H9 (cell line): ENCODE results near the gene CREB5. TPM values are rescaled to one million over a fixed set of nuclear protein-coding genes. Genes with fewer than 3 reads are reported as not detected.

ENCODE experiments used
- DNase-seq: peaks from one replicate; pipeline ENCODE4 v3.0.0-alpha.2; 2017
- H2AFZ ChIP-seq: one replicate; pipeline ENCODE4 v1.6.1; 2013; ENCODE audit warnings: mild to moderate bottlenecking, low read length, control low read depth, moderate library complexity
- H2AK5ac ChIP-seq: 2 replicates; pipeline ENCODE4 v1.6.1; 2013; ENCODE audit warnings: low read length, control low read depth, mixed read lengths; ENCODE audit not compliant: insufficient read length
- H2BK120ac ChIP-seq: one replicate; pipeline ENCODE4 v1.6.1; 2013; ENCODE audit warnings: low read depth, mild to moderate bottlenecking, low read length, control low read depth, inconsistent platforms; ENCODE audit not compliant: poor library complexity, severe bottlenecking
- H2BK12ac ChIP-seq: 2 replicates; pipeline ENCODE4 v1.6.1; 2013; ENCODE audit warnings: low read length, control low read depth, mixed read lengths, low read depth; ENCODE audit not compliant: insufficient read length
- H2BK15ac ChIP-seq: 2 replicates; pipeline ENCODE4 v1.6.1; 2013; ENCODE audit warnings: low read depth, low read length, control low read depth
- H2BK20ac ChIP-seq: one replicate; pipeline ENCODE4 v1.6.1; 2013; ENCODE audit warnings: low read depth, mild to moderate bottlenecking, low read length, control low read depth, inconsistent platforms; ENCODE audit not compliant: poor library complexity, severe bottlenecking
- H2BK5ac ChIP-seq: 2 replicates; pipeline ENCODE4 v1.6.1; 2013; ENCODE audit warnings: low read length, control low read depth, mixed read lengths; ENCODE audit not compliant: insufficient read length
- H3K14ac ChIP-seq: 2 replicates; pipeline ENCODE4 v1.6.1; 2013; ENCODE audit warnings: low read length, control low read depth; ENCODE audit not compliant: insufficient read depth
- H3K18ac ChIP-seq: 2 replicates; pipeline ENCODE4 v1.6.1; 2013; ENCODE audit warnings: low read depth, mild to moderate bottlenecking, mixed read lengths, low read length, control low read depth; ENCODE audit not compliant: insufficient read length
- H3K23ac ChIP-seq: 2 replicates; pipeline ENCODE4 v1.6.1; 2013; ENCODE audit warnings: low read length, control low read depth, mixed read lengths, low read depth; ENCODE audit not compliant: insufficient read length
- H3K23me2 ChIP-seq: 2 replicates; pipeline ENCODE4 v1.6.1; 2013; ENCODE audit warnings: low read depth, mild to moderate bottlenecking, mixed read lengths, low read length, control low read depth; ENCODE audit not compliant: insufficient read length, poor library complexity, severe bottlenecking
- H3K27ac ChIP-seq: 2 replicates; pipeline ENCODE4 v1.5.1; 2013; ENCODE audit warnings: low read length, control low read depth, mixed read lengths, low read depth; ENCODE audit not compliant: insufficient read length
- H3K27me3 ChIP-seq: 2 replicates; pipeline ENCODE4 v1.6.1; 2013; ENCODE audit warnings: low read length, control low read depth, inconsistent platforms; ENCODE audit not compliant: insufficient read depth
- H3K4ac ChIP-seq: 2 replicates; pipeline ENCODE4 v1.6.1; 2013; ENCODE audit warnings: low read depth, mild to moderate bottlenecking, control low read depth, inconsistent platforms, low read length, moderate library complexity
- H3K4me1 ChIP-seq: 2 replicates; pipeline ENCODE4 v1.6.1; 2013; ENCODE audit warnings: low read length, control low read depth, inconsistent platforms; ENCODE audit not compliant: insufficient read depth
- H3K4me2 ChIP-seq: 2 replicates; pipeline ENCODE4 v1.6.1; 2013; ENCODE audit warnings: low read length, control low read depth, mixed read lengths; ENCODE audit not compliant: insufficient read length, insufficient read depth
- H3K56ac ChIP-seq: 2 replicates; pipeline ENCODE4 v1.6.1; 2013; ENCODE audit warnings: low read depth, mild to moderate bottlenecking, mixed read lengths, low read length, control low read depth; ENCODE audit not compliant: insufficient read length
- H3K79me1 ChIP-seq: 2 replicates; pipeline ENCODE4 v1.6.1; 2013; ENCODE audit warnings: low read depth, mild to moderate bottlenecking, moderate library complexity, low read length, control low read depth, inconsistent platforms; ENCODE audit not compliant: insufficient read depth, poor library complexity, severe bottlenecking
- H3K79me2 ChIP-seq: 2 replicates; pipeline ENCODE4 v1.6.1; 2013; ENCODE audit warnings: low read length, control low read depth, inconsistent platforms; ENCODE audit not compliant: insufficient read depth
- H3K9ac ChIP-seq: 2 replicates; pipeline ENCODE4 v1.6.1; 2013; ENCODE audit warnings: low read length, control low read depth, mixed read lengths; ENCODE audit not compliant: insufficient read length; ENCODE audit errors: extremely low read depth
- H3K9me3 ChIP-seq: one replicate; pipeline ENCODE4 v1.6.1; 2013; ENCODE audit warnings: low read depth, low read length, inconsistent platforms; ENCODE audit not compliant: control insufficient read depth
- H3T11ph ChIP-seq: one replicate; pipeline ENCODE4 v1.6.1; 2013; ENCODE audit warnings: mild to moderate bottlenecking, low read length, control low read depth, inconsistent platforms
- H4K20me1 ChIP-seq: one replicate; pipeline ENCODE4 v1.6.1; 2013; ENCODE audit not compliant: control insufficient read depth, insufficient read length, insufficient read depth
- H4K5ac ChIP-seq: 2 replicates; pipeline ENCODE4 v1.6.1; 2013; ENCODE audit warnings: low read depth, mild to moderate bottlenecking, mixed read lengths, low read length, control low read depth; ENCODE audit not compliant: insufficient read length
- H4K8ac ChIP-seq: replicated peaks from 2 replicates; pipeline ENCODE4 v1.6.1; 2013; ENCODE audit warnings: low read length, control low read depth, mixed read lengths, low read depth; ENCODE audit not compliant: insufficient read length
- H4K91ac ChIP-seq: 2 replicates; pipeline ENCODE4 v1.6.1; 2013; ENCODE audit warnings: low read depth, mild to moderate bottlenecking, moderate library complexity, mixed read lengths, low read length, control low read depth; ENCODE audit not compliant: insufficient read length
- H3K27ac Mint-ChIP-seq, 3 experiments: 2 replicates in 2 of 3; 3 replicates in 1 of 3; pipeline ENCODE4 v1.8.0; 2020 to 2021; ENCODE audit warnings: mixed read lengths in 3 of 3, mild to moderate bottlenecking in 1 of 3, moderate library complexity in 1 of 3
- H3K27me3 Mint-ChIP-seq: 2 replicates; pipeline ENCODE4 v1.8.0; 2021; ENCODE audit warnings: low read depth, mild to moderate bottlenecking, moderate library complexity, mixed read lengths
- H3K36me3 Mint-ChIP-seq, 3 experiments: 2 replicates in 2 of 3; 3 replicates in 1 of 3; pipeline ENCODE4 v1.8.0; 2020 to 2021; ENCODE audit warnings: low read depth in 3 of 3, mixed read lengths in 3 of 3; ENCODE audit not compliant: insufficient read depth in 1 of 3
- H3K4me1 Mint-ChIP-seq, 2 experiments: 2 replicates each; pipeline ENCODE4 v1.8.0; 2020; ENCODE audit warnings: mixed read lengths in 2 of 2
- H3K4me3 Mint-ChIP-seq, 2 experiments: 2 replicates in 1 of 2; 3 replicates in 1 of 2; pipeline ENCODE4 v1.8.0; 2020 to 2021; ENCODE audit warnings: mild to moderate bottlenecking in 2 of 2, mixed read lengths in 2 of 2, moderate library complexity in 1 of 2
- H3K9me3 Mint-ChIP-seq, 2 experiments: 2 replicates in 1 of 2; 3 replicates in 1 of 2; pipeline ENCODE4 v1.8.0; 2020; ENCODE audit warnings: mild to moderate bottlenecking in 2 of 2, mixed read lengths in 2 of 2, moderate library complexity in 1 of 2
- total RNA-seq: library from RNA; stranded (reverse); gene quantifications from 2 replicates; pipeline ENCODE4 v1.2.1, GENCODE V29; 2021
- TF ChIP-seq, protein P1 (sequence below): fragments of 200-600 bp; sonication (generic); conservative IDR thresholded peaks from 3 replicates; pipeline ENCODE4 v1.8.0; 2021; ENCODE audit warnings: antibody characterized with exemption, mild to moderate bottlenecking

The CREB5 gene
- total RNA-seq, 1 experiment from 2014 or later = 4.0 TPM

DNA sequence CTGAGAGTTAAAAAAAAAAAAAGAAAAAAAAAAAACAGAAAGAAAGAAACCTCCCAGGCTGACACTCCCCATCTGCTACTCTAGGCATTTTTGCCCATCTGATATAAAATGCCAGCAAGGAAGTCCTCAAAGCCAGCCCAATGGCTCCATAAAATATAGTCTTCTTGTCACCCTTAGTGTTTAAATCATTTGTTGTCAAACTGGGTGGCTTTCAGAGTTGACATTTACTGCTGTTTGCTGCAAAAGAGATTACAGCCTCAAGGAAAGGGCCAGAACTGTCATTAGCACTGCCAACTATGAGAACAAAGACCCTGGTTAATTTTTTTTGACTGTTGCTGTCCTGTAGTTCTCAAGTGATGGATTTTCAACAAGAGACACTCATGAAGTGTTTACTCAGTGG, 459.3 kb downstream of the CREB5 start:
- Histone ChIP-seq H2BK5ac (no peak overlapping the region), H2AFZ (no peak overlapping the region), H3K4ac (no peak overlapping the region), H3K56ac (no peak overlapping the region), H3K27ac (no peak overlapping the region), H3K9ac (no peak overlapping the region), H3K79me1 (no peaks in the 10 kb centered on the region), H2BK15ac (no peak overlapping the region), H3K23me2 (no peaks in the 10 kb centered on the region), H3K14ac (no peak overlapping the region), H4K8ac (no peak overlapping the region), H3K4me1 (no peaks in the 10 kb centered on the region), H4K91ac (no peak overlapping the region), H3K4me2 (no peak overlapping the region), H2BK20ac (no peak overlapping the region), H3K27me3 (no peaks in the 10 kb centered on the region), H3K9me3 (no peaks in the 10 kb centered on the region), H2BK120ac (no peak overlapping the region), H2AK5ac (no peak overlapping the region), H4K5ac (no peak overlapping the region), H4K20me1 (no peaks in the 10 kb centered on the region), H3K23ac (no peak overlapping the region), H3T11ph (no peak overlapping the region), H3K79me2 (no peaks in the 10 kb centered on the region), H2BK12ac (no peak overlapping the region), H3K18ac (no peak overlapping the region)
- H3K4me3 Mint-ChIP-seq = no peak overlapping the region
- H3K9me3 Mint-ChIP-seq = no peaks in the 10 kb centered on the region
- no peaks in the 10 kb centered on the region; the same call in 1 of the 2 replicates for H3K27me3 Mint-ChIP-seq
- TF ChIP-seq, protein P1, sequence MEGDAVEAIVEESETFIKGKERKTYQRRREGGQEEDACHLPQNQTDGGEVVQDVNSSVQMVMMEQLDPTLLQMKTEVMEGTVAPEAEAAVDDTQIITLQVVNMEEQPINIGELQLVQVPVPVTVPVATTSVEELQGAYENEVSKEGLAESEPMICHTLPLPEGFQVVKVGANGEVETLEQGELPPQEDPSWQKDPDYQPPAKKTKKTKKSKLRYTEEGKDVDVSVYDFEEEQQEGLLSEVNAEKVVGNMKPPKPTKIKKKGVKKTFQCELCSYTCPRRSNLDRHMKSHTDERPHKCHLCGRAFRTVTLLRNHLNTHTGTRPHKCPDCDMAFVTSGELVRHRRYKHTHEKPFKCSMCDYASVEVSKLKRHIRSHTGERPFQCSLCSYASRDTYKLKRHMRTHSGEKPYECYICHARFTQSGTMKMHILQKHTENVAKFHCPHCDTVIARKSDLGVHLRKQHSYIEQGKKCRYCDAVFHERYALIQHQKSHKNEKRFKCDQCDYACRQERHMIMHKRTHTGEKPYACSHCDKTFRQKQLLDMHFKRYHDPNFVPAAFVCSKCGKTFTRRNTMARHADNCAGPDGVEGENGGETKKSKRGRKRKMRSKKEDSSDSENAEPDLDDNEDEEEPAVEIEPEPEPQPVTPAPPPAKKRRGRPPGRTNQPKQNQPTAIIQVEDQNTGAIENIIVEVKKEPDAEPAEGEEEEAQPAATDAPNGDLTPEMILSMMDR = no peak
- DNase-seq = no peak
- no peaks in the 10 kb centered on the region for H3K36me3 Mint-ChIP-seq
- H3K27ac Mint-ChIP-seq = no peak overlapping the region; a peak in 1 of 7 replicates
- peaks cover 21 to 26% of the 10 kb centered on the region in 2 experiments for H3K4me1 Mint-ChIP-seq
